Hippocampal formation (tissue), 2 donors: ENCODE data around the gene RILPL1.
"Not testable (repeated sequence)": the region's sequence is repeated elsewhere in the genome, so short reads cannot be mapped to it uniquely, and the experiment has no call there.

Experiments used
- DNase-seq, 2 donors: peaks; one replicate each; lab custom pipeline; 2025; lab: John Stamatoyannopoulos, UW

RILPL1 gene, protein sequence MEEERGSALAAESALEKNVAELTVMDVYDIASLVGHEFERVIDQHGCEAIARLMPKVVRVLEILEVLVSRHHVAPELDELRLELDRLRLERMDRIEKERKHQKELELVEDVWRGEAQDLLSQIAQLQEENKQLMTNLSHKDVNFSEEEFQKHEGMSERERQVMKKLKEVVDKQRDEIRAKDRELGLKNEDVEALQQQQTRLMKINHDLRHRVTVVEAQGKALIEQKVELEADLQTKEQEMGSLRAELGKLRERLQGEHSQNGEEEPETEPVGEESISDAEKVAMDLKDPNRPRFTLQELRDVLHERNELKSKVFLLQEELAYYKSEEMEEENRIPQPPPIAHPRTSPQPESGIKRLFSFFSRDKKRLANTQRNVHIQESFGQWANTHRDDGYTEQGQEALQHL

DNA sequence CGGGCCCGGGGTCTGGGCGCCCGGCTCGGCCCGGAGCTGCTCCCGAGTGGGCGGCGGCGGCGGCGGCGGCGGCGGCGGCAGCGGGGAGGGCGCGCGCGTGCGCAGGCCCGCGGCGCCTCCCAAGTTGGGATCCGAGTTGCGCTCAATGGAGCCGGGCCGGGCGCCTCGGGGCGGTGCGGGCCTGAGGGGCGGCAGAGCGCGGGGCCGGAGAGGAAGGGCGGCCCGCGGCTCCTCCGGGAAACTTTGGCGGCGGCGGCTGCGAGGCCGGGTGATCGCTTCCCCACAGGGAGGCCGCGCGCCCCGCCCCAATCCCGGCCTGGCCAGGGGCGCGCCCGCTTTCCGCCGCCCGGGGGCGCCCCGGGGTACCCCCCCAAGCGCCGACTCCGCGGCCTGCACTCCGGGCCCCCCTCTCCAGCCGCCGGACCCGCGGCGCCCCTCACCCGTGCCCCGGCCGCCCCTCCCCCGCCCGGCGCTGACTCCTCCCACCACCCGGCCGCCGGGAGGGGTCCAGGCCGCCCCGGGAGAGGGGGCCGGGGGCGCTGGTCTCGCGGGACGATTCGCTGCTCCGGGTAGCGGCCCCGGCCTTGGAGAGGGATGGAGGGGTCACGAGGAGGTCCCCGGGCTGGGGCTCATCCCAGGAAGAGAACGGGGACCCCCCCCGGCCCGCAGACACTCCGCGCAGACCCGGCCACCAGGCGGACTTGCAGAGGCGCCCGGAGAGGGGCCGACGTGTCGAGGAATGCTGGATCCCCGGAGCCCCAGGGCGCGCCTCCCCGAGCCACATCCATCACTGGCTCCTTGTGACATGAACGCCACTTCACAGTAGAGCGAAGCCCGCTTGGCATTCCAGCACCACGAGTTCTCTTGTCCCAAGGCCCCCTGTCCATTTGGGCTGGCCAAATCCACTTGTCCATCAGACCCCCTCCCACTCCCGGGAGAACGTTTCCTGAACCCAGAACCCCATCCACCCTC is at the start of gene RILPL1:
RILPL1 (minus strand) TSS at position 48 of the 972 bp plus-strand sequence. CDS start 237 bp downstream, outside the sequence.
- DNase-seq, result peak; percentile 43 to 73

GRCh38 chr12:123580772-123581171 is 47.3 kb upstream of the RILPL1 start:
- no peak for DNase-seq

DNA sequence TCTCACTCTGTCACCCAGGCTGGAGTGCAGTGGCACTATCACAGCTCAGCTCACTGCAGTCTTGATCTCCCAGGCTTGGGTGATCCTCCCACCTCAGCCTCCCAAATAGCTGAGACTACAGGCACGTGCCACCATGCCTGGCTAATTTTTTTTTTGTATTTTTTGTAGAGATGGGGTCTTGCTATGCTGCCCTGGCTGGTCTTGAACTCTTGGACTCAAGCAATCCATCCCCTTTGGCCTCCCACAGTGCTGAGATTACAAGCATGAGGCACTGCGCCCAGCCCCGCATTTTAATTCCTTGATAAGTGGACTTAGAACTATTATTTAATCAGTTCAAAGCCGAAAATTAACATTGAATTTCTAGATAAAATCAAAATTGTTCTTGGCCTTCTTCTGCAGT is 45.3 kb upstream of the RILPL1 start:
- not testable (repeated sequence) for DNase-seq

DNA sequence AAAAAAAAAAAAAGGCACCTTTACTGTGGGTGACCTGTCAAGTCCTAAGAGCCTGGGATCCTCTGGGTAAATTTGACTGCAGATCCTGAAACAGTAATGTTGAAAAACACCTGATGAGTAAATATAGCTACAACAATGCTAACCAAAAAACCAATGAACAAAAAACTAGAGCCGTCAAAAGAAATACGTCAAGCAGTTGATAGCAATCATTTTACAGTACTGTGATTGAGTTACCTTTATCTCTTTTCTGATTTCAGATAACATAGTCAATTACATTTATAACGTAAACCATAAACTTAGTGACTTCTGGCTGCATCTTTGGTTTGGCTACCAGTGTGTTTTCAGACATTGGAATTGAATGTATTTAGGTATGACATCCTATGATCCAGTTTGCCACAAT is 44.7 kb upstream of the RILPL1 start:
- DNase-seq, result no peak

- DNase-seq, result no peak
Observed at GRCh38 chr12:123576611-123577010, 43.1 kb upstream of the RILPL1 start.

DNA sequence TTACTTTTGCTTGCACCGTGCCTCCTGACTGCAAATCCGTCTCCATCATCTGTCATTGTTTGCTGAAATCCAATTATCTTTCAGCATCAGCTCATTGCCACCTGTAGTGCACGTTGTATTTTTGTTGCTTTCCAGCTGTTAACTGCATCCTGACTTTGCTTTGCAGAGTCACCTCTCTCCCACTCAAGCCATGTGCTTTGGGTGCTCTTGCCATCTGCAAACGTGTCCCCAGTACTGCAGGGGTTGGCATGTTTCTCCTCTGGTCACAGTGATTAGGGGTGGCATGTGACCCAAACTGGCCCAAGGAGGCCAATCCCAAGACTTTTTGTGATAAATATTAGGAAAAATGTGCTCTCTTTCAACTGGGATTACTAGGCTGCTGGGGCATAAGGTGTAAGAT is 40.4 kb upstream of the RILPL1 start:
- DNase-seq, result no peak

DNA sequence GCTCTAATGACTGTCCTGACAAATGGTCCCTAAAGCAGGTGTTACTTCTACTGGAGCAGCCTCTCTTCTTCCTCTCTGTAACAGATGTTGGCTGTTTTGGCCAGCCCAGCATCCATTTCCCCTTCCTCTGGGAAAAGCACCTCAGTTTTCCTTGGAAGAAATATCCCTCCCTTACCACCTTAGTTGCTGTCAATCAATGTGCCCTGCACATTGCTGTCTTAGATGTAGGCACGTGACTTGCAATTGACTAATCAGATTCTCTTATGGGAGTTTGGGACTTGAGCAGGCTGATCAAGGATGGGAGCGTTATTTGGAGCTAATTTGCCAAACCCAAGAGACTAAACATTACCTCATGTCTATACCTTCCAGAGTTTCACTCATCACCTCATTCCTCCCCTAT is 38.9 kb upstream of the RILPL1 start:
- no peak for DNase-seq

DNA sequence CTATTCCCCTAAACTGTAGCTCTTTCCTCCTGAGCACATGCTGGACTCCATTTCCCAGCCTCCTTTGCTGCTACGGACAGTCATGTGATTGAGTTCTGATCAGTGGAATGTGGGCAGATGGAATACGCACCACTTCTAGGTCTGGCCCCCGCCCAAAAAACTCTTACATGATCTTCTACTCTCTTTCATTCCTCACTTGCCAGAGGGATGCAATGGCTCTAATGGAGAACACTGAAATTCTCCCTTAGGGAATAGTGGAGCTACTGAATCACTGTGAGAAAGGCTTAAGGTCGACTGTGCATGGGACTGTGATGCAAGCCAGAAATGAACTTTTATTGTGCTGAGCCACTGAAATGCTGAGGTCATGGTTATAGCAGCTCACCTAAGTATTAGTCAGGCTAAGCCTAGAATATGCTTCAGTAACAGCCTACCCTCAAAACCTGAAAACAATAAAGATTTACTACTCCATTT is 37.9 kb upstream of the RILPL1 start:
- DNase-seq, result no peak

- DNase-seq, result no peak
Observed at GRCh38 chr12:123559468-123559867, 25.9 kb upstream of the RILPL1 start.

- not testable (repeated sequence) for DNase-seq
Observed at GRCh38 chr12:123558487-123558886, 25.0 kb upstream of the RILPL1 start.

GRCh38 chr12:123554843-123555242 is 21.3 kb upstream of the RILPL1 start:
- DNase-seq, result not testable (repeated sequence)

- DNase-seq, result not testable (repeated sequence)
Observed at GRCh38 chr12:123554136-123554535, 20.6 kb upstream of the RILPL1 start.

GRCh38 chr12:123550700-123551099 is 17.2 kb upstream of the RILPL1 start:
- no peak for DNase-seq

GRCh38 chr12:123548107-123548506 is 14.6 kb upstream of the RILPL1 start:
- DNase-seq, result no peak

- DNase-seq, result no peak
Observed at GRCh38 chr12:123546281-123546680, 12.8 kb upstream of the RILPL1 start.

DNA sequence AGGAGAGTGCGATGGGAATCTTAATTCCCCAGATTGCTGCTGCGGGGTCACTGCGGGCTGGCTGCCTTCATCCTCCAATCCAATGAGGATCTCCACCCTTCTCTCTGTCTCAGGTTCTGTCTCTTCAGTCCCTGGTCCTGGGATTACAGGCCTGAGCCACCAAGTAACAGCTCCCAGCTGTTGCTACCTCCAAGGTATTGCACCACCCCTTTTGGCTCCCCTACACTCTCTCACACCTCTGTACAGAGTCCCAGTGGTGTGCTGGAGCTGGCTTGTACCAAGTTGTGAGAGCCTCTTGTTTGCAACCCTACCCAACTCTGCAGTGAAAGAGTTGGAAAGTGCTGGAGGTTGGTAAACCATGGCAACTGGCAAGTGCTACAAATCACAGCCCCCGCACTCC is 10.0 kb upstream of the RILPL1 start:
- DNase-seq, result no peak

DNA sequence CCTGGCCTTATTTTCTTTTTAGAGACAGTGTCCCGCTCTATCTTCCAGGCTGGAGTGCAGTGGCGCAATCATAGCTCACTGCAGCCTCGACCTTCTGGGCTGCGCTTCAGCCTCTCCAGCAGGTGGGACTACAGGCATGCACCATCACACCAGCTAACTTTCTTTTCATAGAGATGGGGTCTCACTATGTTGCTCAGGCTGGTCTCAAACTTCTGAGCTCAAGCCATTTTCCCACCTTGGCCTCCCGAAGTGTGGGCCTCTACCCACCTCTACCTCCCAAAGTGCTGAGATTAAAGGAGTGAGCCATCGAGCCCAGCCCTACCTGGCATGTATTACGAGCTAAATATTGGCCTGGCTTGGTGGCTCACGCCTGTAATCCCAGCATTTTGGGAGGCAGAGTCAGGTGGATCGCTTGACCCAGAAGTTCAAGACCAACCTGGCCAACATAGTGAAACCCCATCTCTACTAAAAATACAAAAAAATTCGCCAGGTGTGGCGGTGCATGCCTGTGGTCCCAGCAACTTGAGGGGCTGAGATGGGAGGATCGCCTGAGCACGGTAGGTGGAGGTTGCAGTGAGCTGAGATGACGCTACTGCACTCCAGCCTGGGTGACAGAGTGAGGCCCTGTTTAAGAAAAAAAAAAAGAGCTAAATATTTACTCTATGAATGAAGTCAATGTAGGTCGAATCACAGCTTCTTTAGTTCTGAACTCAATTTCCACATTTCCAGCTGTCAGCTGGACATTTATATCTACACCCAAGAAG is 7.6 kb upstream of the RILPL1 start:
- no peak for DNase-seq

GRCh38 chr12:123535952-123536351 is 2.4 kb upstream of the RILPL1 start:
- not testable (repeated sequence) for DNase-seq

GRCh38 chr12:123532808-123533649 is 490 bp downstream of the RILPL1 start:
- no peak for DNase-seq

DNA sequence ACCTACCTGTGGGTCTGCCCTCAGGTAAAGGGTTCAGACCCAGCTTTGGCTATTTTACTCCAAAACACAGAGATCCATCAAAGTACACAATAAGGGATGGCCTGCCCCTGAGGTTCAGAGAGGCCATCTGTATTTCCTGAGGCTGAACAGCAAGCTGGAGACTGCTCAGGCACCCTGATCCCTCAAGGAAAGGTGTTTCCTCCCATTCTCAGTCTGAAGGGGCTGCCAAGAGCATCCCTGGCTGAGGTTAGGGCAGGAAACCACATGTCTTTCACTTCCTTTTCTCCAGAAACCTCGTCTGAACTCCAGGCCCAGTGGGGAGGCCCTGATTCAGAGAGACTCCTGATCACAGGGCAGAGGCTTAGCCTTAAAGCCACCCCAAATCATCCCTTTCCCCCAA is 1.5 kb downstream of the RILPL1 start:
- DNase-seq, result peak in 1 of 2 donors; percentile 26

DNA sequence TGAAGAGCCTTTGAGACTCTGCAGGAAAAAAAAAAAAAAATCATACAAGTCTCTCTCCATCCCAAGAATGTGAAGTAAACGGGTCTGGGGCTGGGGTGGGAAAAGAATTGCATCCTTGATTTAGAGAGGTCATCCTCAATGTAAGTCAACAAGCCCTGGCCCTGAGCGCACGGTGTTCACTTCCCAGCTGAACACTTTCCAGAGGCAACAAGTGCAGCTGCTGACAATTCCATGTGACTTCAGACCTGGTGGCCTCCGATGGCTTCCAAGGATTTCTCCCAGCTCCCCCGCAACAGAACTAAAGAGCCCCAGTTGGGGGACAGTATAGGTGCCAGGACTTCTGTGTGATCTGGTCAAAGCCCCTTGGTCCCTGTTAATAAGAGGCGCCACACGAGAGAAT is 2.4 kb downstream of the RILPL1 start:
- no peak for DNase-seq
